K562 (cell line): Measurements from ENCODE around the gene ODAD3. TPM values are rescaled to one million over a fixed set of nuclear protein-coding genes. Genes with fewer than 3 reads are reported as not detected.

Experiments used
- E2F3 ChIP-seq: fragments of 250-450 bp; sonication (Bioruptor Pico); IDR thresholded peaks from 2 replicates; pipeline ENCODE4 v1.4.0; 2020; ENCODE audit warnings: mild to moderate bottlenecking
- MAFF ChIP-seq: IDR thresholded peaks from 2 replicates; pipeline ENCODE4 v1.6.1; 2012; ENCODE audit warnings: low read length, improper control_type of control experiment
- TAF7 ChIP-seq: fragments of 450-650 bp; IDR thresholded peaks from 2 replicates; pipeline ENCODE4 v1.6.1; 2016; ENCODE audit warnings: missing genetic modification characterization, missing compliant biosample characterization
- ZNF586 ChIP-seq: fragments of 450-650 bp; formaldehyde crosslinking; conservative IDR thresholded peaks from 2 replicates; pipeline ENCODE4 v1.4.0; 2020; ENCODE audit warnings: mild to moderate bottlenecking, moderate library complexity
- polyA plus RNA-seq, 8 experiments: library from polyadenylated mRNA; depleted of rRNA in 4 of 8; stranded (reverse) in 5 of 8; unstranded in 3 of 8; fragments of >200 nt; fragmentation: Nextera tagmentation in 2 of 8; fragmentation: Illumina TruSeq in 1 of 8; extraction: Ambion mirVana in 2 of 8; extraction: Trizol in 1 of 8; gene quantifications; 2 replicates each; pipeline versions ENCODE4 v1.2.1 to v1.2.3, GENCODE V29; 2011 to 2014; ENCODE audit warnings: inconsistent platforms in 1 of 8, missing spikeins in 1 of 8
- total RNA-seq, 7 experiments: library from RNA; depleted of rRNA in 6 of 7; stranded (reverse); fragments of >200 nt in 6 of 7; fragmentation: Illumina TruSeq in 2 of 7; extraction: Trizol in 2 of 7; gene quantifications; 2 replicates each; pipeline versions ENCODE4 v1.2.1 to v1.2.3, GENCODE V29; 2011 to 2021; ENCODE audit warnings: low replicate concordance in 1 of 7
- TF ChIP-seq, protein P1 (sequence below), 2 experiments: fragments of 450-650 bp; formaldehyde crosslinking in 1 of 2; IDR thresholded peaks; 2 replicates each; pipeline versions ENCODE4 v1.4.0 to v1.6.1; 2014 to 2020; ENCODE audit warnings: mild to moderate bottlenecking in 2 of 2, borderline replicate concordance in 1 of 2, low read depth in 1 of 2
- TF ChIP-seq, protein P2 (sequence below): sonication (generic); formaldehyde crosslinking; IDR thresholded peaks from 2 replicates; pipeline ENCODE4 v1.8.1; 2023; ENCODE audit warnings: mild to moderate bottlenecking, missing genetic modification reagents, moderate library complexity

The ODAD3 gene
- total and polyA plus RNA-seq, 9 of the 15 experiments (the other 6 are each of a cell fraction or from before 2014, with no cell fraction given) = 0.07 to 0.72 (median 0.14) TPM; not detected in 2

DNA sequence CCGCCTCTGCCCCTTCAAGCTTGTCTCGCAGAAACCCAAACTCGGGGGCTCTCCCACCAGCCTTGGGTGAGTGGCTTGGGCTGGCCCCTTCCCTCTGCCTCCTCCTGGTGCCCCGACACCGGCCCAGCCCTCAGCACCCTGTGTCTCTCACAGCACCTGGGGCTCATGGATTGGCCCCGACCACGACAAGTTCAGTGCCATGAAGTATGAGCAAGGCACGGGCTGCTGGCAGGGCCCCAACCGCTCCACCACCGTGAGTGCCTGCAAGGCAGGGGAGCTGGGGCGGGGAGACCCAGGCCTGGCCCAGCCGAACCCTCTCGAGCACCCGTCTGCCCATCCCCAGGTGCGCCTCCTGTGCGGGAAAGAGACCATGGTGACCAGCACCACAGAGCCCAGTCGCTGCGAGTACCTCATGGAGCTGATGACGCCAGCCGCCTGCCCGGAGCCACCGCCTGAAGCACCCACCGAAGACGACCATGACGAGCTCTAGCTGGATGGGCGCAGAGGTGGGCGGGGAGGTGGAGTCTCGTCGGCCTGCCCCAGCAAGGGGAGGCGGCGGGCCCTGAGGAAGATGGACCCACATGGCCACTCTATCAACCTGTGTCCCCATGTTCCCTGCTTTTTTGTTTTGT, 14.1 kb upstream of the ODAD3 start (continued):
- TF ChIP-seq, protein P1, sequence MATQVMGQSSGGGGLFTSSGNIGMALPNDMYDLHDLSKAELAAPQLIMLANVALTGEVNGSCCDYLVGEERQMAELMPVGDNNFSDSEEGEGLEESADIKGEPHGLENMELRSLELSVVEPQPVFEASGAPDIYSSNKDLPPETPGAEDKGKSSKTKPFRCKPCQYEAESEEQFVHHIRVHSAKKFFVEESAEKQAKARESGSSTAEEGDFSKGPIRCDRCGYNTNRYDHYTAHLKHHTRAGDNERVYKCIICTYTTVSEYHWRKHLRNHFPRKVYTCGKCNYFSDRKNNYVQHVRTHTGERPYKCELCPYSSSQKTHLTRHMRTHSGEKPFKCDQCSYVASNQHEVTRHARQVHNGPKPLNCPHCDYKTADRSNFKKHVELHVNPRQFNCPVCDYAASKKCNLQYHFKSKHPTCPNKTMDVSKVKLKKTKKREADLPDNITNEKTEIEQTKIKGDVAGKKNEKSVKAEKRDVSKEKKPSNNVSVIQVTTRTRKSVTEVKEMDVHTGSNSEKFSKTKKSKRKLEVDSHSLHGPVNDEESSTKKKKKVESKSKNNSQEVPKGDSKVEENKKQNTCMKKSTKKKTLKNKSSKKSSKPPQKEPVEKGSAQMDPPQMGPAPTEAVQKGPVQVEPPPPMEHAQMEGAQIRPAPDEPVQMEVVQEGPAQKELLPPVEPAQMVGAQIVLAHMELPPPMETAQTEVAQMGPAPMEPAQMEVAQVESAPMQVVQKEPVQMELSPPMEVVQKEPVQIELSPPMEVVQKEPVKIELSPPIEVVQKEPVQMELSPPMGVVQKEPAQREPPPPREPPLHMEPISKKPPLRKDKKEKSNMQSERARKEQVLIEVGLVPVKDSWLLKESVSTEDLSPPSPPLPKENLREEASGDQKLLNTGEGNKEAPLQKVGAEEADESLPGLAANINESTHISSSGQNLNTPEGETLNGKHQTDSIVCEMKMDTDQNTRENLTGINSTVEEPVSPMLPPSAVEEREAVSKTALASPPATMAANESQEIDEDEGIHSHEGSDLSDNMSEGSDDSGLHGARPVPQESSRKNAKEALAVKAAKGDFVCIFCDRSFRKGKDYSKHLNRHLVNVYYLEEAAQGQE (IDR thresholded peaks at IDR 0.05; ENCODE audit: borderline replicate concordance) = no peak
- TF ChIP-seq, protein P1 (CRISPR knock-in tag; IDR thresholded peaks at IDR 0.05; ENCODE audit: low read depth) = no peak
- TF ChIP-seq ZNF586 (CRISPR knock-in tag) (no peak), E2F3 (CRISPR knock-in tag) (no peak), MAFF (no peak), TAF7 (tag) (no peak)
- TF ChIP-seq, protein P2, sequence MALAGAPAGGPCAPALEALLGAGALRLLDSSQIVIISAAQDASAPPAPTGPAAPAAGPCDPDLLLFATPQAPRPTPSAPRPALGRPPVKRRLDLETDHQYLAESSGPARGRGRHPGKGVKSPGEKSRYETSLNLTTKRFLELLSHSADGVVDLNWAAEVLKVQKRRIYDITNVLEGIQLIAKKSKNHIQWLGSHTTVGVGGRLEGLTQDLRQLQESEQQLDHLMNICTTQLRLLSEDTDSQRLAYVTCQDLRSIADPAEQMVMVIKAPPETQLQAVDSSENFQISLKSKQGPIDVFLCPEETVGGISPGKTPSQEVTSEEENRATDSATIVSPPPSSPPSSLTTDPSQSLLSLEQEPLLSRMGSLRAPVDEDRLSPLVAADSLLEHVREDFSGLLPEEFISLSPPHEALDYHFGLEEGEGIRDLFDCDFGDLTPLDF (CRISPR knock-in tag) = no peak
